Upper lobe of left lung (tissue), 4 donors: Measurements from ENCODE around the gene PI4K2B.
"Not testable (repeated sequence)": the region's sequence is repeated elsewhere in the genome, so short reads cannot be mapped to it uniquely, and the experiment has no call there.

Experiments
- CTCF ChIP-seq, 6 experiments: fragments of 450-650 bp in 4 of 6; fragments of 200-600 bp in 2 of 6; sonication (generic) in 2 of 6; IDR thresholded peaks; one replicate each; pipeline ENCODE4 v1.5.1; 2016 to 2019; ENCODE audit warnings: antibody characterized with exemption in 6 of 6
- POLR2A ChIP-seq, 4 donors: fragments of 450-650 bp; IDR thresholded peaks; one replicate each; pipeline ENCODE4 v1.5.1; 2016 to 2017; ENCODE audit warnings: antibody characterized with exemption in 4 of 4, mild to moderate bottlenecking in 2 of 4

GRCh38 chr4:25236030-25236429 is 2.2 kb downstream of the PI4K2B start:
- not testable (repeated sequence) for TF ChIP-seq POLR2A, CTCF (IDR thresholded peaks at IDR 0.05)
